ENCODE measurements around the gene RGS3. TPM values are rescaled to one million over a fixed set of nuclear protein-coding genes. Genes with fewer than 3 reads are reported as not detected.

The RGS3 gene
- total and polyA plus RNA-seq, 2 experiments from 2014 or later: 44.5 to 48.6 TPM

DNA sequence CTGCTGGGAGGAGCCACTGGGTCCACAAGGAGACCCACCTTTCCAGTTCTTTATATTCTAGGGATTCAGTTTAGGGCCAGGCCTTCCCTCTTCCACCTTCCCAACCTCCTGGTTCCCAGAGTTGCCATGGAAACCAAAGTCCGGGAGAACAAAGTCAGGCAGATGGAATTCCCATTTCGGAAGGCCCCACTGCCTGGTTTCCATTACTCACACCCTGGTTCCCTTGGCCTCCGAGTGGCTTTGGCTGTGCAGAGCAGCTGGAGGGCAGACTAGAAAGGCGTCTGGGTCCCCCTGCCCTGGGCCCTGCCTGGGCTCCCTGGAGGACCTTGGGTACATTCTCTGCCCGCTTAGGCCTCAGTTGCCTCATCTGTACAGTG is 136.1 kb downstream of the RGS3 start:
- peak overlapping the region; percentile 57 for H3K27ac ChIP-seq
- in situ Hi-C loops (cut with MboI): no loop called here
- no peak overlapping the region for H3K4me3 ChIP-seq
- H4K20me1 ChIP-seq (ENCODE audit: insufficient read depth): no peaks in the 10 kb centered on the region
- no peaks in the 10 kb centered on the region for H3K27me3 ChIP-seq (replicated peaks; ENCODE audit: insufficient read depth)
- no peak overlapping the region for H2AFZ ChIP-seq
- no peak for TF ChIP-seq EZH2phosphoT487 (IDR thresholded peaks at IDR 0.05; ENCODE audit: insufficient read depth, low read depth)
- TF ChIP-seq EZH2 (IDR thresholded peaks at IDR 0.05; ENCODE audit: insufficient read depth, poor library complexity, severe bottlenecking): no peak
- H3K9ac ChIP-seq: peak overlapping the region; percentile 24; the same call in 1 of the 2 replicates
- peaks cover 22% of the 10 kb centered on the region for H3F3A ChIP-seq (ENCODE audit: insufficient read depth)
- H3K79me2 ChIP-seq (ENCODE audit: insufficient read depth): peaks cover 33% of the 10 kb centered on the region
- peaks cover 13% of the 10 kb centered on the region; the same call in 1 of the 2 replicates for H3K36me3 ChIP-seq (ENCODE audit: low read depth)
- 13 to 17% methylated on average over 5 of the region's 5 CpGs for WGBS, 2 experiments (ENCODE audit: low coverage in 1 of 2, low lambda C conversion rate in 2 of 2, missing lambda C conversion rate in 2 of 2)
- no peaks in the 10 kb centered on the region for H3K9me2 ChIP-seq (ENCODE audit: insufficient read depth)
- H3K9me3 ChIP-seq (ENCODE audit: low read depth): no peaks in the 10 kb centered on the region
- H3K4me1 ChIP-seq (ENCODE audit: insufficient read depth): peaks cover 55% of the 10 kb centered on the region
- H3K4me2 ChIP-seq (ENCODE audit: unreplicated experiment): no peak overlapping the region
- DNase-seq: peak; percentile 88

DNA sequence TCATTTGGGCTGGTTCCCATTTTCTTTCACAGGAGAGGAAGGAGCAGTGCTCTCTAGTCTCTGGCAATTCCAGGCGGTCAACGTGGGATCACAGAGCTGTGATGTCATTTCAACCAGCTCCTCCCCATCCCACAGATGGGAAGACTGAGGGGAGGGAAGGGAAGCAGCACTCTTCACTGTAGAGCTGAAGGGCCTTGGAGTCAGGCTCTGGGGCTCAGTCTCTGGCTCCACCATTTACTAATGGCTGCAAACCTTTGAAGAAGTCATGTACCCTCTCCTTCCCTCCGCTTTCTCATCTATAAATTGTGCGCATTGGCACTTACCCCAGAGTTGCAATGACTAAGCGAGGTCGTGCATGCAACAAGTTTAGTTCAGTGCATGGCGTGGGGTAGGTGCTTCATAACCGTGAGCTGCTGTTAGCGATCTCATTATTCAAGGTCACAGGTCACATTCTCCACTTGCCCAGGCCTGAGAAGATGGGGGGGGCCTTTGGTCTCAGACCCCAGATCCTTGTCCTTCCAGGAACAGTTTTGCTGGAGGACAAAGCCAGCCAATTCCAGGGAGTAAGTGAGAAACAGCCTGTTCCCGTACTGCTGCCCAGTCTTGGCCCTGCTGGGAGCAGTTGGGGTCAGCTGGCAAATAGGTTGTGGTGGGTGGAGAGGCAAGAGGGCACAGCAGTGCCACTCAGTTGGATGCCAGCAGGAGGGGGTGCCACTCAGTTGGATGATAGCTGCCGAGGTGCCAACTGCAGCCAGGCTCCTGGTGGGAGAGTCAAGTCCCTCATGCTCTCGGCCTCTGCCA is 136.7 kb downstream of the RGS3 start:
- Histone ChIP-seq H3K4me2 (ENCODE audit: unreplicated experiment) (no peak overlapping the region), H2AFZ (no peak overlapping the region), H3K4me1 (ENCODE audit: insufficient read depth) (peaks cover 53% of the 10 kb centered on the region), H3K9me2 (ENCODE audit: insufficient read depth) (no peaks in the 10 kb centered on the region), H3K4me3 (no peak overlapping the region), H3F3A (ENCODE audit: insufficient read depth) (peaks cover 22% of the 10 kb centered on the region), H3K27me3 (replicated peaks; ENCODE audit: insufficient read depth) (no peaks in the 10 kb centered on the region), H3K9ac (no peak overlapping the region), H3K79me2 (ENCODE audit: insufficient read depth) (peaks cover 27% of the 10 kb centered on the region), H4K20me1 (ENCODE audit: insufficient read depth) (no peaks in the 10 kb centered on the region), H3K36me3 (ENCODE audit: low read depth) (peaks cover 13% of the 10 kb centered on the region; the same call in 1 of the 2 replicates), H3K9me3 (ENCODE audit: low read depth) (no peaks in the 10 kb centered on the region), H3K27ac (peak overlapping the region; percentile 57)
- in situ Hi-C loops (cut with MboI): no loop called here
- 74 to 82% methylated on average over 12 of the region's 12 CpGs for WGBS, 2 experiments (ENCODE audit: low coverage in 1 of 2, low lambda C conversion rate in 2 of 2, missing lambda C conversion rate in 2 of 2)
- peak; percentile 34 for DNase-seq
- TF ChIP-seq EZH2 (IDR thresholded peaks at IDR 0.05; ENCODE audit: insufficient read depth, poor library complexity, severe bottlenecking): no peak
- no peak for TF ChIP-seq EZH2phosphoT487 (IDR thresholded peaks at IDR 0.05; ENCODE audit: insufficient read depth, low read depth)

DNA sequence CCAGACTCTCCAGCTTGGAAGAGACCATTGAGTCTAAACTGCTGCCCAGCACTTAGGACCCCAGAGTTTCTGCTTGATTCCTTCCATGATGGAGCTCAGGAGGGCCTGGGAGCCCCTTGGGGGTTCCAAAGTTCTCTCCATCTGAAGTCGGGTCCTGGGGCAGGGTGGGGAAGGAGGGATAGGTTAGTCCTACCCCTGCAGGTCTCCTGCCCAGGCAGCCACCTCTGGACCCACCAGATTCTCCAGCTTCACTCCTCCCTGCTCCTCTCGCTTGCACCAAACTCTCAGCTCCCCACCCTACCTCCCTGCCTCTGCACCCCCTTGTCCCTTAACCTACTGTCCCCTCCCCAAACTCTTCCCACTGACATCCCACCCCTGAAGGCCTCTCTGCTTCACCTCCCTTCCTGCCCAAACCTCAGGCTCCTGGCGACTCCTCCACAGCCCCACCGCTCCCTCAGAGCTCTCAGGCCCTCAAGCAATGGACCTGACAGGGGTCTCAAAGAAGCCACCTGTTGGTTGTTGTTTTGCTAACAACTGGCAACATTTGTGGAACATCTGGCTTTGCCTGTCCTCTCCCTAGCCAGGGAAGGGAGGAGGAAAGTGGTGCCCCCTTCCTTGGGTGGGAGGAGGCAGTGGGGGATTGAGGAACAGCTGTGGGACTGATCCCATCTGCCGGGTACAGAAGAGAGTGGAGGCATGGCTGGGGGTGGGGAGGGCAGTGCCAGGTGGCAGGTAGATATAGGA is 137.5 kb downstream of the RGS3 start:
- Histone ChIP-seq H3K4me3 (no peak overlapping the region), H3F3A (ENCODE audit: insufficient read depth) (peaks cover 22% of the 10 kb centered on the region), H4K20me1 (ENCODE audit: insufficient read depth) (no peaks in the 10 kb centered on the region), H3K36me3 (ENCODE audit: low read depth) (peaks cover 10% of the 10 kb centered on the region; the same call in 1 of the 2 replicates), H2AFZ (no peak overlapping the region), H3K4me2 (ENCODE audit: unreplicated experiment) (no peak overlapping the region), H3K27me3 (replicated peaks; ENCODE audit: insufficient read depth) (no peaks in the 10 kb centered on the region), H3K79me2 (ENCODE audit: insufficient read depth) (peaks cover 19% of the 10 kb centered on the region), H3K9me2 (ENCODE audit: insufficient read depth) (no peaks in the 10 kb centered on the region), H3K27ac (no peak overlapping the region), H3K9me3 (ENCODE audit: low read depth) (no peaks in the 10 kb centered on the region), H3K4me1 (ENCODE audit: insufficient read depth) (peaks cover 45% of the 10 kb centered on the region), H3K9ac (no peak overlapping the region)
- WGBS, 2 experiments (ENCODE audit: low coverage in 1 of 2, low lambda C conversion rate in 2 of 2, missing lambda C conversion rate in 2 of 2): 74 to 75% methylated on average over 5 of the region's 5 CpGs
- in situ Hi-C loops (cut with MboI): no loop called here
- no peak for DNase-seq
- TF ChIP-seq EZH2phosphoT487 (IDR thresholded peaks at IDR 0.05; ENCODE audit: insufficient read depth, low read depth) (no peak), EZH2 (IDR thresholded peaks at IDR 0.05; ENCODE audit: insufficient read depth, poor library complexity, severe bottlenecking) (no peak)

DNA sequence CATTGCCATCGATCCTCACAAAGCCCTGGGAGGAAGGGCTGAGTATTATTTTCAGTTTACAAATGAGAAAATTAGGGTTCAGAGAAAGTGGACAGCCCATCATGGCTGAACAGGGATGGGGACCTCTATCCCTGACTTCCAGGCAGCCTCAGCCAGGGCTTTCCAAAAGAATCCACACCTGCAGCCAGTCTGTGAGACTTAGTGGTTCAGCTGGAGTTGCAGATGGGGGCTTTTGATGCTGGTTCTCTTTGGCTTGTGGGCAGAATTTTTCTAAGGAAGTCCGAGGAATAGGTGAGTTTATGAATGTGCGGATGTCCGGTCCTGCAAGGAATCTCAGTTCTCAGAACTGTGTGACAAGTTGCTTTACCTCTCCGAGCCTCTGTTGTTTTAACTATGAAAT is 138.1 kb downstream of the RGS3 start:
- H3K4me1 ChIP-seq (ENCODE audit: insufficient read depth): peaks cover 45% of the 10 kb centered on the region

More for the DNA sequence above, 138.1 kb downstream of the RGS3 start:
- no peaks in the 10 kb centered on the region for H3K9me2 ChIP-seq (ENCODE audit: insufficient read depth)
- no peak overlapping the region for H3K27ac ChIP-seq
- no peak for TF ChIP-seq EZH2phosphoT487 (IDR thresholded peaks at IDR 0.05; ENCODE audit: insufficient read depth, low read depth)
- no peak for TF ChIP-seq EZH2 (IDR thresholded peaks at IDR 0.05; ENCODE audit: insufficient read depth, poor library complexity, severe bottlenecking)
- in situ Hi-C loops (cut with MboI): no loop called here
- H3F3A ChIP-seq (ENCODE audit: insufficient read depth): peaks cover 22% of the 10 kb centered on the region
- H3K9me3 ChIP-seq (ENCODE audit: low read depth): no peaks in the 10 kb centered on the region
- 29 to 35% methylated on average over 5 of the region's 5 CpGs for WGBS, 2 experiments (ENCODE audit: low coverage in 1 of 2, low lambda C conversion rate in 2 of 2, missing lambda C conversion rate in 2 of 2)
- no peak overlapping the region for H3K4me3 ChIP-seq
- H3K79me2 ChIP-seq (ENCODE audit: insufficient read depth): peaks cover 13% of the 10 kb centered on the region
- peak overlapping the region; percentile 1 for H3K4me2 ChIP-seq (ENCODE audit: unreplicated experiment)
- H3K27me3 ChIP-seq (replicated peaks; ENCODE audit: insufficient read depth): no peaks in the 10 kb centered on the region
- H4K20me1 ChIP-seq (ENCODE audit: insufficient read depth): no peaks in the 10 kb centered on the region
- no peak overlapping the region for H2AFZ ChIP-seq
- no peak for DNase-seq
- peaks cover 5% of the 10 kb centered on the region; the same call in 1 of the 2 replicates for H3K36me3 ChIP-seq (ENCODE audit: low read depth)
- H3K9ac ChIP-seq: no peak overlapping the region

Measured in GM23248 (cell line).